Measurements from ENCODE around the gene FGFR4.

Gene FGFR4

GRCh38 chr5:177103523-177104253 lies 17.0 kb downstream of the FGFR4 start:
- FAIRE-seq: no peak

- no peak for FAIRE-seq
These were observed 19.2 kb downstream of the FGFR4 start for GRCh38 chr5:177105691-177106476.

GRCh38 chr5:177107159-177107558 lies 20.4 kb downstream of the FGFR4 start:
- no peak for FAIRE-seq

- no peak for FAIRE-seq
These were observed 23.1 kb downstream of the FGFR4 start for GRCh38 chr5:177109810-177110209.

GRCh38 chr5:177111720-177112394 lies 25.1 kb downstream of the FGFR4 start:
- no peak for FAIRE-seq

- FAIRE-seq: no peak
These were observed 26.0 kb downstream of the FGFR4 start for GRCh38 chr5:177112589-177113220.

- no peak for FAIRE-seq
These were observed 27.1 kb downstream of the FGFR4 start for GRCh38 chr5:177113566-177114424.

GRCh38 chr5:177116631-177117373 lies 30.1 kb downstream of the FGFR4 start:
- FAIRE-seq: no peak

GRCh38 chr5:177117441-177118045 lies 30.8 kb downstream of the FGFR4 start:
- FAIRE-seq: no peak

- no peak for FAIRE-seq
These were observed 35.9 kb downstream of the FGFR4 start for GRCh38 chr5:177122566-177122965.

GRCh38 chr5:177123789-177124485 lies 37.2 kb downstream of the FGFR4 start:
- no peak for FAIRE-seq

GRCh38 chr5:177124486-177124991 lies 37.8 kb downstream of the FGFR4 start:
- FAIRE-seq: no peak

- no peak for FAIRE-seq
These were observed 40.1 kb downstream of the FGFR4 start for GRCh38 chr5:177126771-177127170.

- FAIRE-seq: no peak
These were observed 41.9 kb downstream of the FGFR4 start for GRCh38 chr5:177128551-177128981.

GRCh38 chr5:177130211-177131018 lies 43.7 kb downstream of the FGFR4 start:
- no peak for FAIRE-seq

GRCh38 chr5:177131019-177131320 lies 44.3 kb downstream of the FGFR4 start:
- FAIRE-seq: no peak

- no peak for FAIRE-seq
These were observed 44.8 kb downstream of the FGFR4 start for GRCh38 chr5:177131352-177132135.
